ENCODE data around the gene LRPAP1.

LRPAP1 gene

GRCh38 chr4:3532751-3533422 lies 665 bp upstream of the LRPAP1 start:
- no peak for DNase-seq

GRCh38 chr4:3531318-3531878 lies 824 bp downstream of the LRPAP1 start:
- DNase-seq: peak; percentile 64

GRCh38 chr4:3530663-3531254 lies 1.5 kb downstream of the LRPAP1 start:
- no peak for DNase-seq

GRCh38 chr4:3530051-3530450 lies 2.2 kb downstream of the LRPAP1 start:
- DNase-seq: no peak

GRCh38 chr4:3529363-3529762 lies 2.9 kb downstream of the LRPAP1 start:
- DNase-seq: no peak

- no peak for DNase-seq
These were observed 4.0 kb downstream of the LRPAP1 start for GRCh38 chr4:3527914-3528876.

GRCh38 chr4:3527101-3527913 lies 4.9 kb downstream of the LRPAP1 start:
- no peak for DNase-seq

GRCh38 chr4:3526456-3526855 lies 5.8 kb downstream of the LRPAP1 start:
- no peak for DNase-seq

- no peak for DNase-seq
These were observed 6.4 kb downstream of the LRPAP1 start for GRCh38 chr4:3525532-3526430.

GRCh38 chr4:3524920-3525319 lies 7.3 kb downstream of the LRPAP1 start:
- no peak for DNase-seq

GRCh38 chr4:3524349-3524748 lies 7.9 kb downstream of the LRPAP1 start:
- DNase-seq: no peak

- DNase-seq: no peak
These were observed 8.5 kb downstream of the LRPAP1 start for GRCh38 chr4:3523628-3524221.

GRCh38 chr4:3523146-3523627 lies 9.0 kb downstream of the LRPAP1 start:
- no peak for DNase-seq

- no peak for DNase-seq
These were observed 9.6 kb downstream of the LRPAP1 start for GRCh38 chr4:3522651-3523050.

GRCh38 chr4:3522326-3522640 lies 9.9 kb downstream of the LRPAP1 start:
- DNase-seq: no peak

GRCh38 chr4:3521621-3522325 lies 10.4 kb downstream of the LRPAP1 start:
- DNase-seq: no peak

- DNase-seq: no peak
These were observed 11.2 kb downstream of the LRPAP1 start for GRCh38 chr4:3520796-3521600.

- DNase-seq: no peak
These were observed 11.9 kb downstream of the LRPAP1 start for GRCh38 chr4:3520276-3520675.

Measured in right kidney (tissue), 1 donor.